Activated naive CD4-positive, alpha-beta T cell treated with anti-CD3 and anti-CD28 coated beads, Interleukin-2, amount 50 U/mL, for 72 hours (primary cell): ENCODE data around the gene NAT16. TPM values are rescaled to one million over a fixed set of nuclear protein-coding genes. Genes with fewer than 3 reads are reported as not detected.
A peak's percentile ranks its signal among the peaks of the same experiment; 100 is the strongest.
"Not testable (repeated sequence)": the region's sequence is repeated elsewhere in the genome, so short reads cannot be mapped to it uniquely, and the experiment has no call there.

Source experiments
- ATAC-seq, 2 donors: fragments of 150-1000 bp; cut with Tn5 transposase; 2 replicates each; pipeline ENCODE4 v1.10.0; 2021; ENCODE audit warnings: mild to moderate bottlenecking in 2 of 2, moderate library complexity in 2 of 2
- DNase-seq, 2 donors: peaks; one replicate each; pipeline ENCODE4 v3.0.0; 2021 to 2022; ENCODE audit warnings: low spot score in 2 of 2
- H3K27ac Mint-ChIP-seq, 2 donors: one replicate each; pipeline ENCODE4 v1.8.0; 2022; ENCODE audit warnings: mild to moderate bottlenecking in 2 of 2, mixed read lengths in 2 of 2
- H3K36me3 Mint-ChIP-seq, 2 donors: one replicate each; pipeline ENCODE4 v1.8.0; 2022; ENCODE audit warnings: mixed read lengths in 2 of 2
- H3K9me3 Mint-ChIP-seq, 2 donors: one replicate each; pipeline ENCODE4 v1.8.0; 2022; ENCODE audit warnings: mixed read lengths in 2 of 2
- total RNA-seq, 2 donors: library from RNA; stranded (reverse); gene quantifications; one replicate each; pipeline ENCODE4 v1.2.3, GENCODE V29; 2022

The NAT16 gene
- total RNA-seq, 2 donors from 2014 or later, result not detected

GRCh38 chr7:101206665-101207042, 26.6 kb upstream of the NAT16 start:
- no peaks in the 10 kb centered on the region for H3K9me3 Mint-ChIP-seq
- no peak for DNase-seq

GRCh38 chr7:101205901-101206664, 26.0 kb upstream of the NAT16 start:
- H3K9me3 Mint-ChIP-seq, result no peaks in the 10 kb centered on the region
- peaks cover 0 to 11% of the 10 kb centered on the region in 2 donors for H3K36me3 Mint-ChIP-seq
- DNase-seq (no peak), ATAC-seq (no peak)
- peak overlapping the region; percentile 29 to 74 for H3K27ac Mint-ChIP-seq

More at GRCh38 chr7:101206665-101207042, 26.6 kb upstream of the NAT16 start:
- H3K27ac Mint-ChIP-seq, result no peak overlapping the region
- H3K36me3 Mint-ChIP-seq, result peaks cover 0 to 11% of the 10 kb centered on the region in 2 donors
- no peak for ATAC-seq

GRCh38 chr7:101203740-101204738, 23.9 kb upstream of the NAT16 start:
- ATAC-seq, DNase-seq, H3K27ac Mint-ChIP-seq, H3K9me3 Mint-ChIP-seq: not testable (repeated sequence)
- H3K36me3 Mint-ChIP-seq, result peaks cover 0 to 11% of the 10 kb centered on the region in 2 donors

- Mint-ChIP-seq H3K36me3 (peaks cover 0 to 11% of the 10 kb centered on the region in 2 donors), H3K27ac (no peak overlapping the region), H3K9me3 (no peaks in the 10 kb centered on the region)
- DNase-seq (no peak), ATAC-seq (no peak)
Measured at GRCh38 chr7:101202603-101202918, 22.5 kb upstream of the NAT16 start.

- Mint-ChIP-seq H3K27ac (no peak overlapping the region), H3K9me3 (no peaks in the 10 kb centered on the region), H3K36me3 (peaks cover 0 to 11% of the 10 kb centered on the region in 2 donors)
- DNase-seq (no peak), ATAC-seq (no peak)
Measured at GRCh38 chr7:101201695-101202602, 21.9 kb upstream of the NAT16 start.

- Mint-ChIP-seq H3K9me3 (no peaks in the 10 kb centered on the region), H3K27ac (no peak within 1 kb of the TSS), H3K36me3 (peaks cover 0 to 4% of the 10 kb centered on the region in 2 donors)
- DNase-seq (no peak), ATAC-seq (no peak)
Measured at GRCh38 chr7:101200862-101201599, 20.9 kb upstream of the NAT16 start, which contains the start of gene MOGAT3. Gene MOGAT3, minus strand, starts transcription at chr7:101201036. Its CDS starts 182 bp downstream, at chr7:101200854.

GRCh38 chr7:101200504-101200861, 20.4 kb upstream of the NAT16 start:
- DNase-seq (no peak), ATAC-seq (no peak)
- Mint-ChIP-seq H3K9me3 (no peaks in the 10 kb centered on the region), H3K36me3 (no peaks in the 10 kb centered on the region), H3K27ac (no peak overlapping the region)

GRCh38 chr7:101199522-101199921, 19.4 kb upstream of the NAT16 start:
- DNase-seq, H3K36me3 Mint-ChIP-seq, H3K27ac Mint-ChIP-seq, H3K9me3 Mint-ChIP-seq, ATAC-seq: not testable (repeated sequence)

GRCh38 chr7:101198476-101198875, 18.4 kb upstream of the NAT16 start:
- no peak for ATAC-seq
- H3K9me3 Mint-ChIP-seq, result no peaks in the 10 kb centered on the region
- no peak for DNase-seq
- no peaks in the 10 kb centered on the region for H3K36me3 Mint-ChIP-seq
- no peak overlapping the region for H3K27ac Mint-ChIP-seq

GRCh38 chr7:101197991-101198390, 17.9 kb upstream of the NAT16 start:
- Mint-ChIP-seq H3K9me3 (no peaks in the 10 kb centered on the region), H3K27ac (no peak overlapping the region), H3K36me3 (no peaks in the 10 kb centered on the region)
- DNase-seq, result no peak
- ATAC-seq, result no peak

GRCh38 chr7:101195884-101196283, 15.8 kb upstream of the NAT16 start:
- Mint-ChIP-seq H3K9me3 (no peaks in the 10 kb centered on the region), H3K36me3 (no peaks in the 10 kb centered on the region), H3K27ac (no peak overlapping the region)
- ATAC-seq, result no peak
- DNase-seq, result no peak

GRCh38 chr7:101189109-101189508, 9.0 kb upstream of the NAT16 start:
- Mint-ChIP-seq H3K9me3 (no peaks in the 10 kb centered on the region), H3K27ac (no peak overlapping the region)
- no peak for ATAC-seq

GRCh38 chr7:101186844-101187428, 6.8 kb upstream of the NAT16 start:
- H3K9me3 Mint-ChIP-seq, result no peaks in the 10 kb centered on the region
- H3K36me3 Mint-ChIP-seq, result no peaks in the 10 kb centered on the region
- H3K27ac Mint-ChIP-seq, result no peak overlapping the region
- DNase-seq (no peak), ATAC-seq (no peak)

More at GRCh38 chr7:101189109-101189508, 9.0 kb upstream of the NAT16 start:
- no peak for DNase-seq
- H3K36me3 Mint-ChIP-seq, result no peaks in the 10 kb centered on the region

- ATAC-seq (no peak), DNase-seq (no peak)
- H3K36me3 Mint-ChIP-seq, result no peaks in the 10 kb centered on the region
- no peak overlapping the region for H3K27ac Mint-ChIP-seq
- H3K9me3 Mint-ChIP-seq, result no peaks in the 10 kb centered on the region
Measured at GRCh38 chr7:101186194-101186593, 6.1 kb upstream of the NAT16 start.

GRCh38 chr7:101185258-101185839, 5.3 kb upstream of the NAT16 start:
- no peak for ATAC-seq

More at GRCh38 chr7:101185258-101185839, 5.3 kb upstream of the NAT16 start:
- DNase-seq, result no peak
- Mint-ChIP-seq H3K36me3 (no peaks in the 10 kb centered on the region), H3K9me3 (no peaks in the 10 kb centered on the region), H3K27ac (no peak overlapping the region)
